ENCODE data around the gene TBCA. TPM values are rescaled to one million over a fixed set of nuclear protein-coding genes. Genes with fewer than 3 reads are reported as not detected.

Gene TBCA
- total and polyA plus RNA-seq, 9 of the 15 experiments (the other 6 are each of a cell fraction or from before 2014, with no cell fraction given) = 164 to 661 (median 334) TPM

GRCh38 chr5:77693913-77694312, 82.2 kb downstream of the TBCA start (continued):
- TF ChIP-seq REST (IDR thresholded peaks at IDR 0.05; ENCODE audit: borderline replicate concordance) (no peak), REST (CRISPR knock-in tag; IDR thresholded peaks at IDR 0.05; ENCODE audit: low read depth) (no peak), DLX4 (CRISPR knock-in tag; IDR thresholded peaks at IDR 0.05) (no peak), MCM2 (IDR thresholded peaks at IDR 0.05; ENCODE audit: low read depth) (no peak), ZBTB11 (CRISPR knock-in tag; IDR thresholded peaks at IDR 0.05) (no peak), TGIF2 (CRISPR knock-in tag; IDR thresholded peaks at IDR 0.05) (no peak)
